D721Med (cell line): ENCODE results near the gene RTF2.

Experiments
- DNase-seq: peaks from one replicate; pipeline ENCODE4 v3.0.0; 2011; ENCODE audit warnings: low spot score; ENCODE audit not compliant: insufficient read length
- FAIRE-seq: peaks from 2 replicates; lab custom pipeline; 2011; peaks lifted over from hg19 to GRCh38; lab: Jason Lieb, UNC
- TF ChIP-seq, protein P1 (sequence below): IDR thresholded peaks from 2 replicates; pipeline ENCODE4 v1.5.1; 2012; ENCODE audit warnings: mild to moderate bottlenecking, control low read depth; ENCODE audit not compliant: insufficient read depth; ENCODE audit errors: missing control alignments

RTF2 gene

DNA sequence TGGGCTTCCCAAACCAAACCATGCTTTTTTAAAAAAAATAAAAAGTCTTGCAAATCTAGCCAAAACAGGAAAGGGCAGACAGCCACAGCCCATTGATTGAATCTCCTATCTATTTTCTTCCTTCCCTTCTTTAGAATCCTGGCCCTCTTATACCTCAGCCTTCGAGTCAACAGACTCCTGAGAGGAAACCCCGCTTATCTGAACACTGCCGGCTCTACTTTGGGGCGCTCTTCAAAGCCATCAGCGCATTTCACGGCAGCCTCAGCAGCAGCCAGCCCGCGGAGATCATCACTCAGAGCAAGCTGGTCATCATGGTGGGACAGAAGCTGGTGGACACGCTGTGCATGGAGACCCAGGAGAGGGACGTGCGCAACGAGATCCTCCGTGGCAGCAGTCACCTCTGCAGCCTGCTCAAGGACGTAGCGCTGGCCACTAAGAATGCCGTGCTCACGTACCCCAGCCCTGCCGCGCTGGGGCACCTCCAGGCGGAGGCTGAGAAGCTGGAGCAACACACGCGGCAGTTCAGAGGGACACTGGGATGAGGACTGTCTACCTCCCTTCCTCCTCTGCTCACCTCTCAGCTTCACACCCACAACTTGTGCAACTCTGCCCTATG lies 10.1 kb upstream of the RTF2 start:
- DNase-seq (no peak), FAIRE-seq (no peak)
- TF ChIP-seq, protein P1, sequence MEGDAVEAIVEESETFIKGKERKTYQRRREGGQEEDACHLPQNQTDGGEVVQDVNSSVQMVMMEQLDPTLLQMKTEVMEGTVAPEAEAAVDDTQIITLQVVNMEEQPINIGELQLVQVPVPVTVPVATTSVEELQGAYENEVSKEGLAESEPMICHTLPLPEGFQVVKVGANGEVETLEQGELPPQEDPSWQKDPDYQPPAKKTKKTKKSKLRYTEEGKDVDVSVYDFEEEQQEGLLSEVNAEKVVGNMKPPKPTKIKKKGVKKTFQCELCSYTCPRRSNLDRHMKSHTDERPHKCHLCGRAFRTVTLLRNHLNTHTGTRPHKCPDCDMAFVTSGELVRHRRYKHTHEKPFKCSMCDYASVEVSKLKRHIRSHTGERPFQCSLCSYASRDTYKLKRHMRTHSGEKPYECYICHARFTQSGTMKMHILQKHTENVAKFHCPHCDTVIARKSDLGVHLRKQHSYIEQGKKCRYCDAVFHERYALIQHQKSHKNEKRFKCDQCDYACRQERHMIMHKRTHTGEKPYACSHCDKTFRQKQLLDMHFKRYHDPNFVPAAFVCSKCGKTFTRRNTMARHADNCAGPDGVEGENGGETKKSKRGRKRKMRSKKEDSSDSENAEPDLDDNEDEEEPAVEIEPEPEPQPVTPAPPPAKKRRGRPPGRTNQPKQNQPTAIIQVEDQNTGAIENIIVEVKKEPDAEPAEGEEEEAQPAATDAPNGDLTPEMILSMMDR: no peak

DNA sequence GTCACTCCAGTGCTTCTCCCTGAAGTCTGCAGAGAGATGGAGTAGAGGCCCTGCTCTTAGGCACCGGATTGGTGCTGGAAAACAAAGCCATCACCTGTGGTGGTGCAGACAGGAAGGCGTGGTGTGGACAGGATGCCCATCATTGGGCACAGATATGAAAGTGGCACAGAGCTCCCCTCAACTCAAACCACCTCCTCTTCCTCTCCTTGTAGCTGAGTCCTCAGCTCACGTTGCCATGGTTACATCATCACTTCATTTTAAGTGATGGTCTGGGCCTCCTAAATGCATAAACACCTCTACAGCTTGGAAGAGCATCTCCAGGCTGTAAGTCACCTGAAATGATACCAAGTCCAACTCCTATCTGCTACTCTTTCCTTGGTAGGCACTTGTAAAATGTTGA lies 8.0 kb upstream of the RTF2 start:
- FAIRE-seq: no peak
- TF ChIP-seq, protein P1: no peak
- no peak for DNase-seq

DNA sequence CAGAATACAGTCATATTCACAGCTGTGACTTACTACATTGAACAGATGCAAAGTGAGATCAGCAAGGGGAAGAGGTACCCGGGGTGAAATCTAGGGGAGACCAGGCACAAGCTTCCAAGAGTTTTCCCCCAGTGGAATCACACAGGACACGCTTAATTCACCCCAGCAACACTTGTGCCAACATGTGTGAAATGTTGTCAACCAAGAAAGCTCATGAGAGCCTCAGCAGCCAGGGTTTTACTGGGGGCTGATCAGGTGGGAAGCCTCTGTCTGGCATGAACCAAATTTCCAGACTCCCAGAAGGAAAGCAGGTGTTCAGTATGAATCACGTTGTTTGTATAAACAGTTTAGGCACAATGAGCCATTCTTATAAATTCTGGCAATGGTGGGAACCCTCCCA lies 6.9 kb upstream of the RTF2 start:
- TF ChIP-seq, protein P1: no peak
- DNase-seq: no peak
- FAIRE-seq: no peak

DNA sequence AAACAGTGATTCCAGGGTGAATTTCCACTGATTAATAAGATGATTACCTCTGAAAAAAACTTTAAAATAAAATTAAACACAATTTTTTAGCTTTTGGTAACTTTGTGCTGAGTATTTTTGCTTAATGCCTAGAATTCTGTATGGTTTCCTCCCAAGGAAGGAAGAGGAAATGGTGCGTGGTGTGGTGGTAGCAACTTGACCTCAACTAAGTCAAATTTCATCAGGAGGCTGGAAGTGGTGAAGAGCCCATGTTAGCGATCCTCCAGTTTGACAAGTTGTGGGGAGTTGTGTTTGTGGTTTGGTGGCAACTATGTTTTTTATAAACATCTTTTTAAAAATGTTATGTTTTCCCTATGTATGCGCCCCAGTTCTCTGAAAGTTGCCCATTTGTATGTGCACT lies 5.0 kb upstream of the RTF2 start:
- DNase-seq: no peak
- FAIRE-seq: no peak
- TF ChIP-seq, protein P1: no peak

DNA sequence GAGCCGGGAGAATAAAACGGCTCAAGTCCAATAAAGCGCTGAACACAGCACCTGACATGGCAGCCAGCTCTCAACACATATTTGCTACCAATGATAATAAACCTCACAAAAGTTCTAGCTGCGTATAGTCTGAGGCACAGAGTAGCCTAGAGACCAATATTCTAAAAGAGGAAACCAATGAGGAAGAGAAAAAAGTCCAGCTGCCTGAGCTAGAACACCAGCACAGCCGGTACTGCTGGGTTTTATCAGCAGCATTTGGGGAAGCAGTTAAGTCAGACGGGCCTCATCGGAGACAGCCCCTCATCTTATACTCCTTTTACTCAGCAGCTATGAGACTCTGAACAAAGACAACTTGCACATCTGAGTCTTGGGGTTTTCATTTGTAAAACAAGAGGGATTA lies 2.4 kb upstream of the RTF2 start:
- DNase-seq (no peak), FAIRE-seq (no peak)
- TF ChIP-seq, protein P1: no peak

DNA sequence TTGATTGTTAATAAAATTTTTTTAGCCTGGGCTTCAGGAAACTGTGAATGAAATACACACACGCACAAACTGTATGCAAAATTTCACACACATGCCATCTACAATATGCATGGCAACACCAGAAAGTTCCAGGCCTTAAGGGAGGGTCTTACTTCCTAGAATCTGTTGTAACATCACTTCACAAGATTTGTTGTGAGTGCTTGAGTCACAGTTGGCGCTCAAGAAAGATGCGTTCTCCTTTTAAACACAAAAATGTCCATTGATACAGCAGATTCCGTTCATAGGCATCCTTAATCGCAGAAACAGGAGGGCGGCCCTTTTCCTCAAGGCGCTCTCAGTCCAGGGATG lies 485 bp upstream of the RTF2 start:
- FAIRE-seq: no peak
- DNase-seq: no peak
- TF ChIP-seq, protein P1: no peak

DNA sequence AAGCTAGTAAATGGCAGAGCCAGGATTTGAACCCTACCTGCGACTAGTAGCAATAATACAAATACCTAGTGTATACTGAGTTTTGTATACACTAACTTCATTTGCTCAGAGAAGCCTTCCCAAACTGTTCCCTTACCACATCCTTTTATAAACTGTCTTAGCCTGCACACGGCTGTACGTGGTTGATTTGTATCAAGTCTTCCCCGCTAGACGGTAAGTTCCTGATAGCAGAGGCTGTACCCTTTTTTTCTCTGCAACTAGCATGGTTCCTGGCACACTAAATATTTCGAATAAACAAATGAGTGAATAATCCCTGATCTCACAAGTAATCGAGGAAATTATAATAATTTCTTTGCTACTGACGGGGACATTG lies 636 bp downstream of the RTF2 start:
- FAIRE-seq (no peak), DNase-seq (no peak)

More for the DNA sequence above, 636 bp downstream of the RTF2 start:
- TF ChIP-seq, protein P1: no peak
